Prostate gland (tissue), 2 donors: Measurements from ENCODE around the gene MAGI2. TPM values are rescaled to one million over a fixed set of nuclear protein-coding genes. Genes with fewer than 3 reads are reported as not detected.
A peak's percentile ranks its signal among the peaks of the same experiment; 100 is the strongest.

ENCODE experiments used
- DNase-seq: peaks from one replicate; pipeline ENCODE4 v3.0.0-alpha.2; 2019; ENCODE audit warnings: low spot score
- H3K27ac ChIP-seq, 2 donors: fragments of 200-600 bp; sonication (generic); 2 replicates each; pipeline ENCODE4 v1.5.1; 2017 to 2019
- H3K27me3 ChIP-seq: fragments of 200-600 bp; sonication (generic); replicated peaks from 2 replicates; pipeline ENCODE4 v1.5.1; 2019; ENCODE audit not compliant: insufficient read depth
- H3K36me3 ChIP-seq, 2 donors: fragments of 200-600 bp; sonication (generic); 1 replicate in 1 of 2; 2 replicates in 1 of 2; pipeline versions ENCODE4 v1.5.1 to v1.8.1; 2017 to 2019
- H3K4me1 ChIP-seq: fragments of 200-600 bp; sonication (generic); replicated peaks from 2 replicates; pipeline ENCODE4 v1.5.1; 2019
- H3K4me3 ChIP-seq, 2 donors: fragments of 200-600 bp; sonication (generic); 2 replicates each; pipeline ENCODE4 v1.5.1; 2017 to 2019
- H3K9me3 ChIP-seq: fragments of 200-600 bp; sonication (generic); 2 replicates; pipeline ENCODE4 v1.5.1; 2017
- CTCF ChIP-seq, 4 experiments: fragments of 200-600 bp in 2 of 4; fragments of 450-650 bp in 2 of 4; sonication (generic) in 2 of 4; IDR thresholded peaks; 1 replicate in 3 of 4; 2 replicates in 1 of 4; pipeline ENCODE4 v1.5.1; 2016 to 2019; ENCODE audit warnings: antibody characterized with exemption in 4 of 4, mild to moderate bottlenecking in 2 of 4, moderate library complexity in 2 of 4
- POLR2A ChIP-seq: fragments of 450-650 bp; IDR thresholded peaks from one replicate; pipeline ENCODE4 v1.6.1; 2016; ENCODE audit warnings: antibody characterized with exemption, mild to moderate bottlenecking
- POLR2AphosphoS5 ChIP-seq: sonication (generic); formaldehyde crosslinking; IDR thresholded peaks from one replicate; pipeline ENCODE4 v1.6.1; 2017; ENCODE audit warnings: antibody characterized with exemption
- WGBS: methylation state at CpG from one replicate; pipeline ENCODE4 v1.1.5; 2018; 5-methylcytosine and 5-hydroxymethylcytosine counted together
- intact Hi-C: fragments of 100-400 bp; cut with DNase I; formaldehyde crosslinking; loops from one replicate; pipeline ENCODE4 v1.14.2; 2022
- total RNA-seq, 2 donors: library from RNA; depleted of rRNA; stranded (reverse); fragments of >200 nt; gene quantifications; one replicate each; pipeline ENCODE4 v1.1.0, GENCODE V29; 2016

Gene MAGI2
- total RNA-seq, 2 donors from 2014 or later: 27.1 to 31.3 TPM

GRCh38 chr7:78443811-78444210, 1009.7 kb downstream of the MAGI2 start:
- no peak for DNase-seq
- Histone ChIP-seq H3K9me3 (no peaks in the 10 kb centered on the region), H3K27me3 (no peaks in the 10 kb centered on the region), H3K27ac (no peak overlapping the region), H3K36me3 (no peaks in the 10 kb centered on the region), H3K4me1 (no peaks in the 10 kb centered on the region), H3K4me3 (no peak overlapping the region)
- WGBS: 64% methylated on average over 4 of the region's 4 CpGs
- TF ChIP-seq POLR2AphosphoS5: no peak
- TF ChIP-seq CTCF (IDR thresholded peaks at IDR 0.05): no peak
- TF ChIP-seq POLR2A: no peak
- intact Hi-C loops: no loop called here

DNA sequence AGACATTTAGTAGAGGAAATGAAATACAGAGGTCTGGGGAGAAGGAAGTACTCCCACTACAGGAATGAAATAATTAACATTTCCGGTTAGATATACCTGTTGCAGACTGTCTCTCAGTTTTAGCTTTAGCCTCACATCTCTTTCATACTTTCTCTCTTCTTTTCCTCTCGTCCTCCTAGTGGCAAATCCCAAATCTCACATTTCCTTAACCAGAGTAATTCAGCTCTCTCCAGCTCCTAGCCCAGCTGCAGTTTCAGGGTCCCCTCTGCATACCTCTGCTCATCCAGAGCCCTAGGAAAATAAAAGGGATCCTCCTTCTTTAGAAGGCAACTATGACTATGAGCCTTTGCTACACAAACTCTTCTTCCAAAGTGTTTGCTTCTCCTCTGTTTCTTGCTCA, 1011.7 kb downstream of the MAGI2 start:
- no peak for DNase-seq
- intact Hi-C loops: no loop called here
- TF ChIP-seq POLR2AphosphoS5 (no peak), CTCF (IDR thresholded peaks at IDR 0.05) (no peak), POLR2A (no peak)
- H3K27ac ChIP-seq: no peak overlapping the region
- no peak overlapping the region for H3K4me3 ChIP-seq
- H3K27me3 ChIP-seq: no peaks in the 10 kb centered on the region
- H3K4me1 ChIP-seq: no peaks in the 10 kb centered on the region
- WGBS: 70% methylated on average over 2 of the region's 2 CpGs
- no peaks in the 10 kb centered on the region for H3K9me3 ChIP-seq
- no peaks in the 10 kb centered on the region for H3K36me3 ChIP-seq

- Histone ChIP-seq H3K4me3 (no peak overlapping the region), H3K9me3 (no peaks in the 10 kb centered on the region), H3K27ac (no peak overlapping the region), H3K4me1 (no peaks in the 10 kb centered on the region), H3K36me3 (no peaks in the 10 kb centered on the region), H3K27me3 (no peaks in the 10 kb centered on the region)
- 40% methylated on average over 7 of the region's 7 CpGs for WGBS
- intact Hi-C loops: no loop called here
- DNase-seq: no peak
- TF ChIP-seq CTCF (IDR thresholded peaks at IDR 0.05) (no peak), POLR2AphosphoS5 (no peak)
These were observed 1015.0 kb downstream of the MAGI2 start for GRCh38 chr7:78438433-78438832.

DNA sequence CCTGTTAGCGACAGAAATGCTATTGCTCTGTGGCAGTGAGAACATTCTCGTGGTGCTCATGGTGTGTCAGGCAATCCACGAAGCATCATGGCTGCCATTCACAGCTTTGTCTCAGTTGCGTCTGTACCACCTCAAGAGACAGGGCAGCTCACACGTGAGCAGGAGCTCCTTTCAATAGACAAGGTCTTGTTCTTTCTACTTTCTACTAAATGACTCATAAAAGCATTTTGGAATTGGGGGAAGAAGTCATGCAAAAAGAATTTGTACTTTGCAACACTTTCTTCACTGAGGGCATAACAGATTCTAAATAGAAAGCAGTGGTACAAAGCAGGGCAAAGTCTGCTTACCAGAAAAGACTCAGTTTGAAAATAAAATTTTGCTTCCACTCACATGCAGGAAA, 1016.3 kb downstream of the MAGI2 start:
- H3K27me3 ChIP-seq: no peaks in the 10 kb centered on the region
- TF ChIP-seq POLR2AphosphoS5 (no peak), CTCF (IDR thresholded peaks at IDR 0.05) (no peak), POLR2A (no peak)
- no peak for DNase-seq
- H3K4me1 ChIP-seq: no peaks in the 10 kb centered on the region
- 64% methylated on average over 5 of the region's 5 CpGs for WGBS
- no peaks in the 10 kb centered on the region for H3K9me3 ChIP-seq
- no peak overlapping the region for H3K4me3 ChIP-seq
- no peaks in the 10 kb centered on the region for H3K36me3 ChIP-seq
- intact Hi-C loops: no loop called here
- no peak overlapping the region for H3K27ac ChIP-seq

DNA sequence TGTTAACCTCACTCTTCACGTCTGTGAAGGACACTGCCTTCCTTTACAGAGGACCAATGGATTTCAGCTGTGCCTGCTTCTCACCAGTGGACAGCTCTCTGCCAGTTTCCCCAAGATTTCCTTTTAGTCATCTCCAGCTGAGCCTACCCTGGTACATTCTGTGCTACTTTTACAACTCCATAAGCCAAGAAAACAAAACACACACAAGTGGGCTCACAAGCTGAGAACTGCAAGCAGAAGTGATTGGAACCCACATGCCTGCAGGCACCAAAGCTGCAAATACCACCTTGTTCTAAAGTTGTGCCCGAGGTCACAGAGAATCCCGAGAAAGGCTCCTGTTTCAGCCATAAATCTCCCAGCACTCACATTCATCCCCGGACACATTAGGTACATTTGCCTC, 1018.1 kb downstream of the MAGI2 start:
- WGBS: 28% methylated on average over 4 of the region's 4 CpGs
- no peaks in the 10 kb centered on the region for H3K36me3 ChIP-seq
- no peaks in the 10 kb centered on the region for H3K27me3 ChIP-seq
- intact Hi-C loops: no loop called here
- H3K9me3 ChIP-seq: no peaks in the 10 kb centered on the region
- H3K4me1 ChIP-seq: no peaks in the 10 kb centered on the region
- H3K4me3 ChIP-seq: no peak overlapping the region
- H3K27ac ChIP-seq: no peak overlapping the region
- no peak for DNase-seq
- TF ChIP-seq POLR2AphosphoS5 (peak; percentile 30), POLR2A (no peak), CTCF (IDR thresholded peaks at IDR 0.05) (no peak)
